ENCODE data around the gene LUZP2.

LUZP2 gene

GRCh38 chr11:24572376-24572775 is 75.5 kb downstream of the LUZP2 start:
- DNase-seq = no peak

DNA sequence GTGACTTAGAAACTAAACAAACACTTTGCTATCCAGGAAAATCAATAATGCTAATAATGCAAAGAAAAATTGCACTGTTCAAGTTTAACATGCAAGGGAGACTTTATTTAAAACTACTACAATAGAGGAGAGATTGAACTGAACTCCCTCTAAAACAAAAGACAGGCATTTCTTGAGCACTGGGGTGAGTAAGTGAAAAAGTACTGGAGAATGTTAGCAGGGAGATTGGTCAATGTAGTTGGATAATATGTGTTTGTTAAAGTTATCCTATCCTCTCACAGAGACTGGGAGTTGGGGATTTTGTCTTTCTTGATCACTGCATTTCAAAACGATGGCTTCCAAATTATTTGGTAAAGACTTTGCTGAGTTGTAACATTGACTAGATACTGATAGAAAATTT is 77.6 kb downstream of the LUZP2 start:
- DNase-seq = no peak

- no peak for DNase-seq
These were observed 78.5 kb downstream of the LUZP2 start for GRCh38 chr11:24575392-24575791.

GRCh38 chr11:24585192-24585591 is 88.3 kb downstream of the LUZP2 start:
- no peak for DNase-seq

DNA sequence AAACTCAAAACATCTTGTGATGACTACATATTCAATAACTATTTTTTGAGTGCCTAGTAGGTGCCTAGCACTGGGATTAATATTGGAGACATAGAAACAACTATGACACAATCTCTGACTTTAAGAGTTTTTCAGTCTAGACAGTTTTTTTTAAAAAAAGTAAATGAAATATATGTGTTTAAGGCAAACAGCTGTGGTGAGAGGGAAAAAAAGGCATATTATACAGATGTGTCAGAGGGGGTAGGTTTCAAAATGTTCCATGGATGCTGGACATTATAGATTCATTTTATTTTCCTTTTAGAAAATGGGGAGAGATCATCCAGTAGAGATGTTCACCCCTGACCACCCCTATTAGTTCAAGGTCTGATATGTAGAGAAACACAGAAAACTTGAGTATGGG is 90.8 kb downstream of the LUZP2 start:
- DNase-seq = no peak

GRCh38 chr11:24588081-24588480 is 91.2 kb downstream of the LUZP2 start:
- DNase-seq = no peak

DNA sequence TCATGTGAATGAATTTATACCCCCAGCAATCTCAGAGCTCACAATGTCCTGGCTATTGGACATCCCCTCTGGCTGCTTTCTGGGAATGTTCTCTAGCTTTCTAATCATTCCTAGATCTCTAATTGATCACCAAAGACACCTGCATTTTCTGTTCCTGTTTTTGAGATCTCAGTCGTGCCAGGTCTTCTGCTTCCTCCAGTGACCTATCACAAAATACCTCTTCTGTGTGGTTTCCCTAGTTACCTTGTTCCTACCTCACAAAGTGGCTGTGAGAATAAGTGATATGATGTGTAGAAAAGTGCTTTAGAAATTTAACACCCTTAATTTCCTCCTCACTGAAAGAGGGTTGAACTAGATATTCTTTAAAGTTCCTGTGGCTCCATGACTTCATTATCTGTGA is 92.2 kb downstream of the LUZP2 start:
- DNase-seq = no peak

DNA sequence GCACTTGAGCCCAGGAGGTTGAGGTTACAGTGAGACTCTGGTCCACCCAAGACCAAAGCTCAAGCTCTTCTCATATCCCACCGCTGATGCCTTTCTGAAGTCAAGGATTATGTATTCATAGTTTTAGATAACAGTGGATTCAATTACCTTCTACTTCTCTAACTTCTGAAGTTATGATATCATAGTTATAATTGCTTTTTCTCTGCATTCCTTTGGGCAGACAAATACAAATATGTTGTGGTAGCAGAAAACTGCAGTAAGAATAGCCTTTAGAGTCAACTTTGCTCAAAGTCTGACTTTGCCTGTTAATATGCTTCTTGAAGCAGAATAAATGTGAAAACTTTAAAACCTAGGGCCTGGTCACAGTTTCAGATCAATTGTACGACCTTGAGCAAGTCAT is 94.4 kb downstream of the LUZP2 start:
- DNase-seq = no peak

GRCh38 chr11:24592360-24592759 is 95.5 kb downstream of the LUZP2 start:
- no peak for DNase-seq

DNA sequence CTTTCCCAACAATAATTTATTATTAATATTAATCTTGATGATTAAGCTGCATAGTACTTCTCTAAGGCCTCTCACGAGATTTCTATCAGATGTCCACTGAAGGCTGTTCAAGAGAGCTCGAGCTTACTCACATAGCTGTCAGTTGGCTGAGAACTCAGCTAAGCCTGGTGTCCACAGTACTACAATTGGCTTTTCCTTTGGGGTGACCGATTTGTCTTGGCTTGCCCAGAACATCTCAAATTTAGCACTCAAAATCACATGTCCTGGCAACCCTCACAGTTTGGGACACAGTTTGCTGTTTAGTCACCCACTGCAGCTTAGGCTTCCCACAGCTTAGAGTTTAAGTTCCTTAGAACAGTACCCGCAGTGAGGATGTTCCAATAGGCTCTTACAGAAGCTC is 96.5 kb downstream of the LUZP2 start:
- DNase-seq = no peak

GRCh38 chr11:24594401-24594800 is 97.5 kb downstream of the LUZP2 start:
- no peak for DNase-seq

DNA sequence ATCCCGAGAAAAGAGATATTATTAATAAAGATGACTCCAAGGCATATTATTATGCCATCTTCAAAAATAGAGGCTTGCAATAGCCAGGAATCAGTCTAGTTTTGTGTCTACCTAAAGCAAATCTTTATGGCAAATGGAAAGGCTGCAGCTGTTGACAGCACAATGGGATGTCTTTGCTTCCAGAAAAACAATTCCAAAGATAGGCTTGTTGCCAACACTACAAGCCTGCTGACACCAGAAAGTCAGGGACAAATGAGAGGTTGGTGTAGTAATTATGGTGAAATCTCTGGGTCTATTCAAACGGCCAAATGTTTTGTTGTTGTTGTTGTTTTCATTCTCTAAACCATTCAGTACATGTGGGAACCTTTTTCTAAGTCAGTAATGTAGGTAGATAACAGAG is 101.8 kb downstream of the LUZP2 start:
- DNase-seq = no peak

- DNase-seq = no peak
These were observed 112.6 kb downstream of the LUZP2 start for GRCh38 chr11:24609192-24610119.

DNA sequence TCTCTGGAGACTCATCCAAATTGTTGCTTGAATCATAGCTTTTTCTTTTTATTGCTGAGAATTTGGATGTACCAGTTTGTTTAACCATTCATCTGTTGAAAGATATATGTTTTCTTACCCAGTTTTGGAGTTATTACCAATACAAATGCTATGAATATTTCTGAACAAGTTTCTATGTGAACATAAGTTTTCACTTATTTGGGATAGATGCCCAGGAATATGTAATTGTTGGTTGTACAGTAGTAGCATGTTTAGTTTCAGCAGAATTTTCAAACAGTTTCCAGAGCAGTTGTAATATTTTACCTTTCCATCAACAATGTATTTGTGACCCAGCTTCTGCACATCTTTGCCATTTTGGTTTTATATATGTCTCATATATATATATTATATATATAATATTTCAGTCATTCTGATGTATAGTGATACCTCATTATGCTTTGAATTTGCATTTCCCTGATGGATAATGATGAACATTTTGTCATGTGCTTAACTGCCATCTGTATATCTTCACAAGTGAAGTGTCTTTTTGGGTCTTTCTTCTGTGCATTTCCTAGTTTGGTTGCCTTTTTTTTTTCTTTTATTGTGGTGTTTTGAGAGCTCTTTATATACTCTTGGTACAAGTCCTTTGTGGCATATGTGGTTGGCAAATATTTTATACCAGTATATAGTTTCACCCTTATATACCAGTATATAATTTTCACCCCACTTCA is 118.8 kb downstream of the LUZP2 start:
- DNase-seq = no peak

- DNase-seq = no peak
These were observed 121.0 kb downstream of the LUZP2 start for GRCh38 chr11:24617856-24618255.

DNA sequence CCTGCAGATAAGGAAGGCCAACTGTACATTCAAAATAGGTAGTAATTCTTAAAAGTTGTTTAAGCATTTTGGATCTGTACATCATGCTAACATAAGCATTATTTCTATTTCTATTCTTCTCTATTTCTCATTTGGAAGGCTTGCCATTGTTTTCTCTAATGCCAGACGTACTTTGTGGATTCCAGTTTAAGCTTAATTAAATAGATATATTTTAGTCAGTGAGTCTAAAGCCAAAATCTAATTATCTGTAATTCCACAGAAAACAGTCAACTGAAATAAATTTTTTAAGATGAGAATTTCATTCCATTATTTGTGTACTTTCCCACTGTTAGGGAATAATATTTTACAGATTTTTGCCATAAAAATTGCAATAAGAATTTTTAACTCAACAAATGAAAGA is 123.0 kb downstream of the LUZP2 start:
- no peak for DNase-seq

- DNase-seq = no peak
These were observed 125.4 kb downstream of the LUZP2 start for GRCh38 chr11:24622262-24622661.

DNA sequence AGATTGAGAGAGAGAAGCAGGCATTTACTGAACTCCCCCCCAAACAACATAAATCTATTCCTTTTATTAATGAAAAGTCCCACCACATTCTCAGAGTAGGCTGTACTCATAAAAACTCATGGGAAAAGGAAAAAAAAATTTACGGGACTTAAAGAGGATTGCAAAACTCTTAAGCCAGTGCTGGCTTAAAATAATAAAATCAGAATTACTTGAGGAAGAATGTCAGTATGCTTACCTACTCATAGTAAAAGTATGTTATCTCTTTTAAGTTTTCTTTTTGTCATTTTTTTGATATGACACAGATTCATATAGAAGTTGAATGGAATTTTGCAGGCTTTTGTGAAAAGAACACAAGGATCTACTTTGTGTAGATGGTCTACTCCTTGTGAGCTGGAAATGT is 126.3 kb downstream of the LUZP2 start:
- DNase-seq = no peak

GRCh38 chr11:24624432-24624831 is 127.6 kb downstream of the LUZP2 start:
- no peak for DNase-seq

GRCh38 chr11:24625975-24626374 is 129.1 kb downstream of the LUZP2 start:
- no peak for DNase-seq

DNA sequence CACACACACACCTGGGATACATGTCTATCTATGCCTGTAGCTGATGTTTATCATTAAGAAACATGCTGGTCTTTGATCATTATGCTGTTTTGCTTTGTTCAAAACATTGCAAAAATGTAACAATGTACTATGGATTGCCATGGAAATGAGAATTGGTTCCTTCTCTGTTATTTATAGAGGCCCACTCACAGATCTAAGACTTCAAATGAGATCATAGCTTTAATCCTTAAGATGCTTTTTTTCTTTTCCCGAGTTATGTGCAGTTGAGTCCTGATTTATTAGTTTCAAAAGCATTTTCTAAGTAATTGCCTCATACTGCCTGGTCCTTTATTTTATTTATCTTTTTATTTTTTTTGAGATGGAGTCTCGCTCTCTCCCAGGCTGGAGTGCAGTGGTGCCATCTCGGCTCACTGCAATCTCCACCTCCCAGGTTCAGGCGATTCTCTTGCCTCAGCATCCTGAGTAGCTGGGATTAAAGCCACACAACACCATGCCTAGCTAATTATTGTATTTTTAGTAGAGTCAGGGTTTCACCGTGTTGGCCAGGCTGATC is 131.4 kb downstream of the LUZP2 start:
- DNase-seq = no peak

DNA sequence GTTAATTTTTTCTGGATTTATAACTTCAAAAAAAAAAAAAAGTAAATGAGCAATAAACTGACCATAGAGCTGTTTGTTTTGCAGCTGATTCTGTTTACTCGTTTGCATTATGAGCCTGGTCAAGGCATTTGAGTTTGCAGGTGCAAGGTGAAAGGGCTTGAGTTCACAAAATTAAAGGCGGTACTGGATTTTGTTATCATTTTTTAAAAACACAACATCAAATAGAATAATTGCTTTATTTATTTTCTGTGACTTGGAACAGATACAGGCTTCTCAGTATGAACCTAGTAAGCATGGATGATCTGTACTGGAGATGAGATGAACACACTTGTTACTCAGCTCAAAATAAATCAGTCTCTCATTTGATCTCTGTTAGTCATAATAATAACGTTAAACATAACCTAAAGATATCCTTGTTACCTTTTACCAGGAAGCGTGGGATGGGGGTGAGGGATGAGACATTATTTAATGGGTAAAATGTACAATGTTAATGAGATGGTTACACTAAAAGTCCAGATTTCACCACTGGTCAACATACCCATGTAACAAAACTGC is 137.8 kb downstream of the LUZP2 start:
- no peak for DNase-seq

DNA sequence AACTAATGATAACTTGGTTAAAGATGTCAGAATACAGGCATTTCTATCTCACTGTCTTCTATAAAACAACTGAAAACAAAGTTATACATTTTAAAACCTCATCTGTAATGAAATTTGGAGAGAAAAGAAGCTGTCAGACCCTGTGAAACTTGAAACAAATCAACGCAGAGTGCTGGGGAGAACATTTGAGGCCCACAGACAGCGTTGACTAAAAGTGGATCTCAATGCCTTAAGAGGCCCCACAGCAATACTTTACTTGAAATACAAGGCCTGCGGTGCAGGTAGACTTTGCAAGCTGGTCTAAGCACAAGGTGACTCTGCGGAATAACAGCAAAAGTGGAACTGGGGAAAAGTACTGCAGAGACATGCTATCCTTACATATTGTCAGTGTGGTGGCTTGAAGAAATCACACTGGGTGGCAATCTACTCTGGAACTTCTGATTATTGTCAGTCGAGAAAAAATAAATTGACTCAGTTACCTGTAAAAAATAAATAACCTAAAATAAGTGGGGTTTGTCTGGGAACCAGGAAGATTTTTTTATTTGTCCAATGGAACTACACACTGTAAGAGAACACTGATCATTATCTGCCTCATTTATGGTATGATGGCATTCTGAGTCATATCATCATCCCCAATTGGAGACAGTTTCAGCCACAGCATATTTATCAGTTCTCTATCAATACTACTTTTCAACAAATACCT is 138.9 kb downstream of the LUZP2 start:
- no peak for DNase-seq

Measured in NCI-H2029 treated with DMSO at 0.1 percent for 48 hours (cell line).